ENCODE data around the gene CRCP.

GRCh38 chr7:66164356-66164755, 49.7 kb downstream of the CRCP start:
- TF ChIP-seq CTCF (conservative IDR thresholded peaks at IDR 0.05; ENCODE audit: low read depth, low read length) (no peak), EZH2 (IDR thresholded peaks at IDR 0.05; ENCODE audit: borderline replicate concordance, low read depth, low read length, poor library complexity, severe bottlenecking) (no peak)

All from A673 (cell line).